Panc1 (cell line): Measurements from ENCODE around the gene ZNF385C.

ENCODE experiments used
- POLR2AphosphoS5 ChIP-seq: IDR thresholded peaks from 2 replicates; pipeline ENCODE4 v1.6.1; 2012; ENCODE audit warnings: mild to moderate bottlenecking, low read depth, low read length, moderate library complexity
- SIN3A ChIP-seq: IDR thresholded peaks from 2 replicates; pipeline ENCODE4 v1.6.1; 2012; ENCODE audit warnings: low read depth, mild to moderate bottlenecking, low read length, moderate library complexity, borderline replicate concordance; ENCODE audit not compliant: insufficient read depth
- TCF7L2 ChIP-seq: IDR thresholded peaks from 2 replicates; pipeline ENCODE4 v1.6.1; 2011; ENCODE audit warnings: mild to moderate bottlenecking, low read depth, low read length, inconsistent platforms
- TF ChIP-seq, protein P1 (sequence below): fragments of 450-650 bp; IDR thresholded peaks from 2 replicates; pipeline ENCODE4 v1.5.1; 2017; ENCODE audit warnings: mild to moderate bottlenecking
- TF ChIP-seq, protein P2 (sequence below), 2 experiments: IDR thresholded peaks; 2 replicates each; pipeline ENCODE4 v1.6.1; 2011 to 2012; ENCODE audit warnings: low read depth in 2 of 2, control low read depth in 1 of 2, low read length in 1 of 2, mild to moderate bottlenecking in 1 of 2, moderate library complexity in 1 of 2; ENCODE audit not compliant: insufficient read depth in 1 of 2

DNA sequence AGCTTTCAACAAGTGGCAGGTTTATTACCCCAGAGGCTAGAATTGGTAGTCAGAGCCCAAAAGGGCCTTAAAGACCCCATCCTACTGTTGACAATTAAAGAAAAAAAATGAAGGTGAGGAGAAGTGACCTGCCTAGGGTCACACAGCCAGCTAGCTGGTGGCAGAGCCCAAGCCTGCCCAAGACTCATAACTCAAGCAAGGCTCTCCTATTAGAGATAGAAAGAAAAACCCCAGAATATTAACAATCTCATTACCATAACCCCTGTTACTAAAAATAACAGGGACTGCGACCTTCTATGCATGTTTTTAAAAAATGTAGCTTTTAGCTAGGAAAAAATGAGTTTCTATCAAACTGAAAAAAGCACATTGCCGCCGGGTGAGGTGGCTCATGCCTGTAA, 38.4 kb upstream of the ZNF385C start:
- TF ChIP-seq, protein P1, sequence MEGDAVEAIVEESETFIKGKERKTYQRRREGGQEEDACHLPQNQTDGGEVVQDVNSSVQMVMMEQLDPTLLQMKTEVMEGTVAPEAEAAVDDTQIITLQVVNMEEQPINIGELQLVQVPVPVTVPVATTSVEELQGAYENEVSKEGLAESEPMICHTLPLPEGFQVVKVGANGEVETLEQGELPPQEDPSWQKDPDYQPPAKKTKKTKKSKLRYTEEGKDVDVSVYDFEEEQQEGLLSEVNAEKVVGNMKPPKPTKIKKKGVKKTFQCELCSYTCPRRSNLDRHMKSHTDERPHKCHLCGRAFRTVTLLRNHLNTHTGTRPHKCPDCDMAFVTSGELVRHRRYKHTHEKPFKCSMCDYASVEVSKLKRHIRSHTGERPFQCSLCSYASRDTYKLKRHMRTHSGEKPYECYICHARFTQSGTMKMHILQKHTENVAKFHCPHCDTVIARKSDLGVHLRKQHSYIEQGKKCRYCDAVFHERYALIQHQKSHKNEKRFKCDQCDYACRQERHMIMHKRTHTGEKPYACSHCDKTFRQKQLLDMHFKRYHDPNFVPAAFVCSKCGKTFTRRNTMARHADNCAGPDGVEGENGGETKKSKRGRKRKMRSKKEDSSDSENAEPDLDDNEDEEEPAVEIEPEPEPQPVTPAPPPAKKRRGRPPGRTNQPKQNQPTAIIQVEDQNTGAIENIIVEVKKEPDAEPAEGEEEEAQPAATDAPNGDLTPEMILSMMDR: no peak
- TF ChIP-seq POLR2AphosphoS5: no peak
- TF ChIP-seq SIN3A: no peak
- TF ChIP-seq, protein P2, sequence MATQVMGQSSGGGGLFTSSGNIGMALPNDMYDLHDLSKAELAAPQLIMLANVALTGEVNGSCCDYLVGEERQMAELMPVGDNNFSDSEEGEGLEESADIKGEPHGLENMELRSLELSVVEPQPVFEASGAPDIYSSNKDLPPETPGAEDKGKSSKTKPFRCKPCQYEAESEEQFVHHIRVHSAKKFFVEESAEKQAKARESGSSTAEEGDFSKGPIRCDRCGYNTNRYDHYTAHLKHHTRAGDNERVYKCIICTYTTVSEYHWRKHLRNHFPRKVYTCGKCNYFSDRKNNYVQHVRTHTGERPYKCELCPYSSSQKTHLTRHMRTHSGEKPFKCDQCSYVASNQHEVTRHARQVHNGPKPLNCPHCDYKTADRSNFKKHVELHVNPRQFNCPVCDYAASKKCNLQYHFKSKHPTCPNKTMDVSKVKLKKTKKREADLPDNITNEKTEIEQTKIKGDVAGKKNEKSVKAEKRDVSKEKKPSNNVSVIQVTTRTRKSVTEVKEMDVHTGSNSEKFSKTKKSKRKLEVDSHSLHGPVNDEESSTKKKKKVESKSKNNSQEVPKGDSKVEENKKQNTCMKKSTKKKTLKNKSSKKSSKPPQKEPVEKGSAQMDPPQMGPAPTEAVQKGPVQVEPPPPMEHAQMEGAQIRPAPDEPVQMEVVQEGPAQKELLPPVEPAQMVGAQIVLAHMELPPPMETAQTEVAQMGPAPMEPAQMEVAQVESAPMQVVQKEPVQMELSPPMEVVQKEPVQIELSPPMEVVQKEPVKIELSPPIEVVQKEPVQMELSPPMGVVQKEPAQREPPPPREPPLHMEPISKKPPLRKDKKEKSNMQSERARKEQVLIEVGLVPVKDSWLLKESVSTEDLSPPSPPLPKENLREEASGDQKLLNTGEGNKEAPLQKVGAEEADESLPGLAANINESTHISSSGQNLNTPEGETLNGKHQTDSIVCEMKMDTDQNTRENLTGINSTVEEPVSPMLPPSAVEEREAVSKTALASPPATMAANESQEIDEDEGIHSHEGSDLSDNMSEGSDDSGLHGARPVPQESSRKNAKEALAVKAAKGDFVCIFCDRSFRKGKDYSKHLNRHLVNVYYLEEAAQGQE (IDR thresholded peaks at IDR 0.05; ENCODE audit: insufficient read depth in 1 of 2, low read depth in 2 of 2, low read length in 1 of 2): no peak
- no peak for TF ChIP-seq TCF7L2
